HPDE6-E6E7 (cell line): ENCODE measurements around the gene SHOC2.

ENCODE experiments used
- DNase-seq: peaks from one replicate; pipeline ENCODE4 v3.0.0; 2011; ENCODE audit warnings: missing footprints; ENCODE audit errors: extremely low spot score

The SHOC2 gene

DNA sequence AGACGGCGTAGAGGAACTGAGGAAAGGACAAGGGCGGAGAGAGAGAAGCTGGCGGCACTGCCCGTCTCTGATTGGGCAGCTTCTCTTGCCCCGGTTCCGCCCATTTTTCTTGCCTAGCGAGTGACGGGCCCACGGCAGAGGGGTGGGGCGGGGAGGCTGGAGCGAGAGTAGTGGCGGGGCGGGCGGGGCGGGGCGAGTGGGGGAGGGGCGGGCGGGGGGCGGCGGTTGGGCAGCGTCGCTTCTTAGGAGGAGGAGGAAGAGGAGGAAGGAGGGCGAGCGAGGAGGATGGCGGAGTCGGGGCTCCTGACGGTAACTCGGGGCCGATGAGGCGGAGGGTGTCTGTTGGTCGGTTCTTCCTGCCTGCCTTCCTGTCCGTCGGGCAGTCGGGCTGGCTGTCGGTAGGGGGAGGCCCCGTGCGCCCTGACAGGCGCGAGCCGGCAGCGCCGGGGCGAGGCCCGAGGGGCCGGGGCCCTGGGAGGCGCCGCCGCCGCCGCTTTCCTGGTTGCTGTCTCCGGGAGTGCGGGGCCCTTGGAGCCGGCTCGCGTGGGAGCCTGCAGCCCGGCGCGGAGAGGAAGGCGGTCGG is at the start of gene SHOC2:
Gene SHOC2, plus strand, starts transcription at position 256 of the 583 bp plus-strand sequence. CDS start 44,755 bp downstream, outside the sequence.
- peak; percentile 46 for DNase-seq

DNA sequence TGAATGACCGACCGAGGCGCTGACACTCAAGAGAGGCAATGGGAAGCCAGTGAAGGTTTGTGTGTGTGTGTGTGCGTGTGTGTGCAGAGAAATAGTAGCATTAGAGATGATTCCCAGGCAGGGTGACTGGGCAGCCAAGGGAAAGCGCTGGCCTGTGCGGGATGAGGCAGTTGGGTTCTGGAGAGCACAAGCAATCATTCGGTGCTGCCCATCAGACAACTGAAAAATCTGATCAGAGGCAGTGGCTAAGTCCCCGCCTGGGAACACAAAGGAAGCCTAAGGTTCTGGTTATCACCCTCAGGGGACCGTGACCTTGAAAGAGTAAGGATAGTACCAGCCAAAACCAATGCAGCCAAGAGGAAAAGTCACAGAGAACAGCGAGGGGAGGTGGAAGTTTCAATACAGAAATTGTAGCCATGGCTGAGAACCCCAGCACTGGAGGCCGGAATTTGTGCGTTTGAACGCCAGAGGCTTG is 48.5 kb upstream of the SHOC2 start:
- DNase-seq: no peak

GRCh38 chr10:110871298-110872084 is 47.9 kb upstream of the SHOC2 start, which contains the start of gene PDCD4:
Gene PDCD4, plus strand, starts transcription at chr10:110871928. Its CDS starts 4,100 bp downstream, at chr10:110876028.
- peak; percentile 90 for DNase-seq

GRCh38 chr10:110872145-110872983 is 47.0 kb upstream of the SHOC2 start:
- no peak for DNase-seq

GRCh38 chr10:110872984-110873923 is 46.1 kb upstream of the SHOC2 start:
- no peak for DNase-seq

GRCh38 chr10:110873951-110874350 is 45.5 kb upstream of the SHOC2 start:
- DNase-seq: no peak

DNA sequence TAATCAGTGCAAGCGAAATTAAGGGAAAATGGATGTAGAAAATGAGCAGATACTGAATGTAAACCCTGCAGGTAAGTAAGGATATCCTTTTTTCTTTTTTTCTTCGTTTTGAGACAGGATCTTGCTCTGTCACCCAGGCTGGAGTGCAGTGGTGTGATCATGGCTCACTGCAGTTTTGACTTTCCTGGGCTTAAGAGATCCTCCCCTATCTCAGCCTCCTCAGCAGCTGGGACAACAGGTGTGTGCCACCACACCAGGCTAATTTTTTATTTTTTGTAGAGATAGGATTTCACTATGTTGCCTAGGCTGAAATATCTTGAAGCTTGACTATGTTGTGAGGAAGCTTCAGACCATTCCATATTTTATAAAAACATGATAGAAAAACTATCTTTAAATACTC is 43.4 kb upstream of the SHOC2 start:
- no peak for DNase-seq

DNA sequence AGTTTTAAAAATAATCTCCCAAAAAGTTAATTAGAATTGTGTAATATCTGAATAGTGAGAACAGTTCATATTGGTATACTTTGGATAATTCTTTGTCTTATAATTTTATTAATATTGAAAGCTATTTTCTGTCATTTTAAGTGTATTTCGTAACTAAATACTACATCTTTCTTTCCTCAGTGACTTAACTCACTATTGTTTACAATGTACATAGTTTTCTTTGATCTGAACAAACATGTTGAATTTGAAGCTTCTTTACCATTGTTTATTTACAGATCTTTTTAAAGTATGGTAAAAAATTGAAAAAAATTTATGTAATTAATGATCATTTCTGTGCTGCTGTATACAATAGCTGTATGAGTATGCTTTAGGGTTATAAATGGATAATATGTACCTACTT is 42.6 kb upstream of the SHOC2 start:
- no peak for DNase-seq

DNA sequence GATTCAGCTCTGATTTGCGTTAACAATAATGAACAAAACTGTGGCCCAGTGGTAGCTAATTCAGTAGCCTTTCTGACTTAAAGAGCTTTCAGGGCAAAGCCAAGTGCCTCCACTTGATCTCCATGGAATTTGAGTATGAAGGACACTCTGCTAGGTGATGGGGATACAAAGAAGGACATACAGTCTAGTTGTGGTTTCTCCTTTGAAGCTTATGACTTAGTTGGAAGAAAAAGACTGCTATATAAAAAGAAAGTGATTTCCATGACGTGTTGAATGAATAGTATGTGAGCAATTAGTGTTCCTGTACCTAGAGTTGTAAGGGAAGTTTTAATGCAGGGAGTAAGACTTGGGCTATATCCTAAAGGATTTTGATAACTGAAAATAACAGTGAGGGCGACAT is 39.4 kb upstream of the SHOC2 start:
- DNase-seq: no peak

DNA sequence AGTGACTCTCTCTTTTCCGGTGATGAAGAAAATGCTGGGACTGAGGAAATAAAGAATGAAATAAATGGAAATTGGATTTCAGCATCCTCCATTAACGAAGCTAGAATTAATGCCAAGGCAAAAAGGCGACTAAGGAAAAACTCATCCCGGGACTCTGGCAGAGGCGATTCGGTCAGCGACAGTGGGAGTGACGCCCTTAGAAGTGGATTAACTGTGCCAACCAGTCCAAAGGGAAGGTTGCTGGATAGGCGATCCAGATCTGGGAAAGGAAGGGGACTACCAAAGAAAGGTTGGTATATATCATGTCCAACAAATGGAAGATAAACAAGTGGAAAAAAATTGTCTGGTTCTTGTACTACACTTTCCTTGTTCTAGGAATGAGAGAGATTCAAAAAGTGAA is 38.2 kb upstream of the SHOC2 start:
- no peak for DNase-seq

GRCh38 chr10:110881905-110882304 is 37.5 kb upstream of the SHOC2 start:
- no peak for DNase-seq

DNA sequence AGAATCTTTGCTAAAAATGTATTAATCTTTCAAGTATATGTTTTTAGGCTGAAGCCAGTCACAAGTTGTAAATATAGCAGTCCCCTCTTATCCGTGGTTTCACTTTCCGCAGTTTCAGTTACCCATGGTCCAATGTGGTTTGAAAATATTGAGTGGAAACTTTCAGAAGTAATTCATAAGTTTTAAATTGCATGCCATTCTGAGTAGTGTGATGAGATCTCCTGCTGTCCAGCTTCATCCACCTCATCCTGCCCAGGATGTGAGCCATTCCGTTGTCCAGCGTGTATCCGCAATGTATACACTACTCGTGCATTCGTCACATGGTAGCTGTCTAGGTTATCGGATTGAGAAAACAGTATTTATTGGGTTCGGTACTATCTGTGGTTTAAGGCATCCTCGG is 35.5 kb upstream of the SHOC2 start:
- no peak for DNase-seq

- DNase-seq: no peak
Measured at GRCh38 chr10:110885932-110886674, 33.3 kb upstream of the SHOC2 start.

DNA sequence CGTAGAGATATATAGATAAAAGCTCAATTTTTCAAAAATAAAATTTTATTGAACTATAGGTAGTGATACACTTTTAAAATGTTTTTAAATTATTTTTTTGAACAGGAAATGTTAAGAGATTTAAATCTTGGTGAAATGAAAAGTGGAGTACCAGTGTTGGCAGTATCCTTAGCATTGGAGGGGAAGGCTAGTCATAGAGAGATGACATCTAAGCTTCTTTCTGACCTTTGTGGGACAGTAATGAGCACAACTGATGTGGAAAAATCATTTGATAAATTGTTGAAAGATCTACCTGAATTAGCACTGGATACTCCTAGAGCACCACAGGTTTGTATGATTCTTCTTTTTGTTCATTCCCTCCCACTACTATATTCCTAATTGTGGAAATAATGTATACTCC is 31.8 kb upstream of the SHOC2 start:
- DNase-seq: no peak

- DNase-seq: no peak
Measured at GRCh38 chr10:110892602-110893288, 26.7 kb upstream of the SHOC2 start.

- DNase-seq: no peak
Measured at GRCh38 chr10:110893559-110894179, 25.7 kb upstream of the SHOC2 start.

- no peak for DNase-seq
Measured at GRCh38 chr10:110897184-110897583, 22.2 kb upstream of the SHOC2 start.

GRCh38 chr10:110898391-110898790 is 21.0 kb upstream of the SHOC2 start:
- DNase-seq: no peak

- DNase-seq: no peak
Measured at GRCh38 chr10:110900983-110901382, 18.4 kb upstream of the SHOC2 start.
